B cell (primary cell): ENCODE results near the gene GNA12. TPM values are rescaled to one million over a fixed set of nuclear protein-coding genes. Genes with fewer than 3 reads are reported as not detected.

ENCODE experiments used
- ATAC-seq: fragments of 200-7000 bp; cut with Tn5 transposase; one replicate; pipeline ENCODE4 v1.10.0; 2021; ENCODE audit warnings: low read depth, mild to moderate bottlenecking, moderate number of reproducible peaks, moderate library complexity
- CTCF ChIA-PET: fragments of 350-600 bp; sonication (Branson Sonifier 250); formaldehyde crosslinking; loops from one replicate; lab custom pipeline; 2021; ENCODE audit warnings: antibody characterized with exemption, inconsistent platforms; lab: Charles Lee
- POLR2A ChIA-PET: fragments of 350-600 bp; sonication (Branson Sonifier 250); formaldehyde crosslinking; loops from one replicate; lab custom pipeline; 2021; ENCODE audit warnings: antibody characterized with exemption; lab: Charles Lee
- DNase-seq: peaks from one replicate; pipeline ENCODE4 v3.0.0; 2013
- H2AFZ ChIP-seq: 2 replicates; pipeline ENCODE4 v1.6.1; 2012; ENCODE audit warnings: mild to moderate bottlenecking, low read depth, low read length; ENCODE audit not compliant: insufficient read depth, poor library complexity, severe bottlenecking
- H3K27ac ChIP-seq, 2 donors: 1 replicate in 1 of 2; 2 replicates in 1 of 2; pipeline ENCODE4 v1.5.1; 2012 to 2013; ENCODE audit warnings: low read length in 2 of 2, mild to moderate bottlenecking in 2 of 2, moderate library complexity in 1 of 2
- H3K27me3 ChIP-seq, 4 experiments: fragments of 200-600 bp in 1 of 4; sonication (generic) in 1 of 4; replicated peaks in 1 of 4; 1 replicate in 2 of 4; 2 replicates in 2 of 4; pipeline versions ENCODE4 v1.6.1 to v1.7.0; 2013 to 2016; ENCODE audit warnings: low read length in 3 of 4, mild to moderate bottlenecking in 2 of 4, mixed read lengths in 1 of 4, moderate library complexity in 1 of 4; ENCODE audit not compliant: insufficient read depth in 4 of 4, control insufficient read depth in 3 of 4; ENCODE audit errors: control extremely low read depth in 1 of 4
- H3K36me3 ChIP-seq, 2 experiments: replicated peaks in 1 of 2; 1 replicate in 1 of 2; 2 replicates in 1 of 2; pipeline versions ENCODE4 v1.6.1 to v1.7.1; 2013; ENCODE audit warnings: low read length in 1 of 2; ENCODE audit not compliant: insufficient read depth in 2 of 2, control insufficient read depth in 1 of 2; ENCODE audit errors: control extremely low read depth in 1 of 2, extremely low read depth in 1 of 2
- H3K4me1 ChIP-seq, 2 donors: fragments of 200-600 bp in 1 of 2; sonication (generic) in 1 of 2; 1 replicate in 1 of 2; 2 replicates in 1 of 2; pipeline versions ENCODE4 v1.5.1 to v1.6.1; 2013 to 2017; ENCODE audit warnings: low read length in 2 of 2; ENCODE audit not compliant: control insufficient read depth in 2 of 2, insufficient read depth in 2 of 2
- H3K4me2 ChIP-seq: replicated peaks from 2 replicates; pipeline ENCODE3; 2012; ENCODE audit warnings: mild to moderate bottlenecking, low read depth, low read length; ENCODE audit not compliant: poor library complexity, severe bottlenecking
- H3K4me3 ChIP-seq, 5 experiments: fragments of 200-600 bp in 1 of 5; sonication (generic) in 1 of 5; 1 replicate in 3 of 5; 2 replicates in 2 of 5; pipeline versions ENCODE4 v1.5.1 to v1.7.0; 2011 to 2016; ENCODE audit warnings: low read length in 4 of 5, mild to moderate bottlenecking in 4 of 5, low read depth in 2 of 5, control low read depth in 1 of 5, moderate library complexity in 1 of 5; ENCODE audit not compliant: insufficient read depth in 1 of 5; ENCODE audit errors: control extremely low read depth in 1 of 5, extremely low read depth in 1 of 5
- H3K79me2 ChIP-seq: fragments of 200-600 bp; sonication (generic); one replicate; pipeline ENCODE4 v1.6.0; 2016; ENCODE audit warnings: low read length; ENCODE audit not compliant: control insufficient read depth, insufficient read depth
- H3K9ac ChIP-seq: fragments of 200-600 bp; sonication (generic); 2 replicates; pipeline ENCODE4 v1.6.1; 2017; ENCODE audit warnings: mild to moderate bottlenecking, low read length, moderate library complexity
- H3K9me3 ChIP-seq, 3 donors: one replicate each; pipeline versions ENCODE4 v1.6.1 to v1.7.1; 2013; ENCODE audit warnings: low read length in 2 of 3; ENCODE audit not compliant: control insufficient read depth in 2 of 3, insufficient read depth in 1 of 3; ENCODE audit errors: control extremely low read depth in 1 of 3
- H4K20me1 ChIP-seq: 2 replicates; pipeline ENCODE4 v1.6.0; 2012; ENCODE audit warnings: mild to moderate bottlenecking, low read length; ENCODE audit not compliant: insufficient read depth, control insufficient read depth, poor library complexity, severe bottlenecking
- H3K27ac Mint-ChIP-seq: one replicate; pipeline ENCODE4 v1.8.0; 2021; ENCODE audit warnings: mixed read lengths
- H3K27me3 Mint-ChIP-seq: one replicate; pipeline ENCODE4 v1.8.0; 2021; ENCODE audit warnings: mixed read lengths
- H3K4me1 Mint-ChIP-seq: one replicate; pipeline ENCODE4 v1.8.0; 2021; ENCODE audit warnings: mixed read lengths
- H3K4me3 Mint-ChIP-seq: one replicate; pipeline ENCODE4 v1.8.0; 2021; ENCODE audit warnings: mixed read lengths
- H3K9me3 Mint-ChIP-seq: one replicate; pipeline ENCODE4 v1.8.0; 2022; ENCODE audit warnings: mixed read lengths; ENCODE audit not compliant: insufficient read depth
- EZH2 ChIP-seq: IDR thresholded peaks from 2 replicates; pipeline ENCODE4 v1.6.1; 2012; ENCODE audit warnings: borderline replicate concordance, low read depth, mild to moderate bottlenecking, moderate library complexity, low read length; ENCODE audit not compliant: insufficient read depth, poor library complexity, severe bottlenecking
- WGBS: methylation state at CpG from one replicate; pipeline ENCODE4 v1.1.5; 2013; ENCODE audit warnings: missing lambda C conversion rate; ENCODE audit not compliant: insufficient coverage; 5-methylcytosine and 5-hydroxymethylcytosine counted together
- intact Hi-C: fragments of 100-400 bp; cut with micrococcal nuclease; formaldehyde crosslinking; loops from one replicate; pipeline ENCODE4 v1.10.0; 2022
- polyA plus RNA-seq: library from polyadenylated mRNA; depleted of rRNA; stranded (reverse); fragments of >200 nt; gene quantifications from 2 replicates; pipeline ENCODE4 v1.2.3, GENCODE V29; 2012
- total RNA-seq, 2 donors: library from RNA; stranded (reverse); fragments of 120-200 nt in 1 of 2; gene quantifications; 1 replicate in 1 of 2; 2 replicates in 1 of 2; pipeline versions ENCODE4 v1.2.3 to v1.2.4, GENCODE V29; 2013 to 2022
- TF ChIP-seq, protein P1 (sequence below): fragments of 200-600 bp; IDR thresholded peaks from one replicate; pipeline ENCODE4 v1.8.0; 2022; ENCODE audit warnings: antibody characterized with exemption, mild to moderate bottlenecking

Gene GNA12
- total and polyA plus RNA-seq, 2 donors (not counting 1 experiment from before 2014, with no cell fraction given), result 34.6 to 110 TPM

DNA sequence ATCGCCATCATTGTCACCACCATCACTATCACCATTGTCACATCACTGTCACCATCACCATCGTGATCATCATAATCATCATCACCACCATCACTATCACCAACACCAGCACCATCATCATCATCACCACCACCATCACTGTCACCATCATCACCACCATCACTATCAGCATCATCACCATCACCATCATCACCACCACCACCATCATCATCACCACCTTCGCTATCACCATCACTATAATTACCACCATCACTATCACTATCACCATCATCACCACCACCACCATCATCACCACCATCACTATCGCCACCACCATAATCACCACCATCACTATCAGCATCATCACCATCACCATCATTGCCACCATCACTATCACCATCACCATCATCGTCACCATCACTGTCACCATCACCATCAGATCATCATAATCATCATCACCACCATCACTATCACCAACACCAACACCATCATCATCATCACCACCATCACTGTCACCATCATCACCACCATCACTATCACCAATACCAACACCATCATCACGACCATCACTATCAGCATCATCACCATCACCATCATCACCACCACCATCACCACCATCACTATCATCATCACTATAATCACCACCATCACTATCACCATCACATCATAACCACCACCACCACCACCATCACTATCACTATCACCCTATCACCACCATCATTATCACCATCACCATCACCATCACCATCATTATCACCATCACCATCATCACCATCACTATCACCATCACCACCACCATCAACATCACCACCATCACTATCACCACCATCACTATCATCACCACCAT lies 6.0 kb upstream of the GNA12 start:
- CTCF ChIA-PET, result interaction anchor here (1.0 to 2.2 kb wide), 3 partner anchors 15 to 399 kb away, joined by 3 to 9 read pairs (median 3); no protein-coding TSS in a partner anchor
- H3K4me3 Mint-ChIP-seq, result no peak overlapping the region
- H3K27ac ChIP-seq, result no peak overlapping the region
- DNase-seq, result no peak
- H3K9me3 Mint-ChIP-seq, result no peaks in the 10 kb centered on the region
- POLR2A ChIA-PET, result no interaction called here
- no peak overlapping the region for H2AFZ ChIP-seq
- H3K4me1 ChIP-seq, result no peaks in the 10 kb centered on the region
- no peaks in the 10 kb centered on the region for H3K27me3 Mint-ChIP-seq
- no peak overlapping the region for H3K4me3 ChIP-seq
- ATAC-seq, result no peak
- no peak overlapping the region for H3K27ac Mint-ChIP-seq
- no peaks in the 10 kb centered on the region for H3K36me3 ChIP-seq
- no peak overlapping the region for H3K4me2 ChIP-seq
- WGBS, result 97% methylated on average over 5 of the region's 6 CpGs
- H3K9ac ChIP-seq, result no peak overlapping the region
- no peaks in the 10 kb centered on the region for H3K9me3 ChIP-seq
- intact Hi-C loops, result no loop called here
- H4K20me1 ChIP-seq, result no peaks in the 10 kb centered on the region
- H3K27me3 ChIP-seq, result no peaks in the 10 kb centered on the region
- TF ChIP-seq, protein P1, sequence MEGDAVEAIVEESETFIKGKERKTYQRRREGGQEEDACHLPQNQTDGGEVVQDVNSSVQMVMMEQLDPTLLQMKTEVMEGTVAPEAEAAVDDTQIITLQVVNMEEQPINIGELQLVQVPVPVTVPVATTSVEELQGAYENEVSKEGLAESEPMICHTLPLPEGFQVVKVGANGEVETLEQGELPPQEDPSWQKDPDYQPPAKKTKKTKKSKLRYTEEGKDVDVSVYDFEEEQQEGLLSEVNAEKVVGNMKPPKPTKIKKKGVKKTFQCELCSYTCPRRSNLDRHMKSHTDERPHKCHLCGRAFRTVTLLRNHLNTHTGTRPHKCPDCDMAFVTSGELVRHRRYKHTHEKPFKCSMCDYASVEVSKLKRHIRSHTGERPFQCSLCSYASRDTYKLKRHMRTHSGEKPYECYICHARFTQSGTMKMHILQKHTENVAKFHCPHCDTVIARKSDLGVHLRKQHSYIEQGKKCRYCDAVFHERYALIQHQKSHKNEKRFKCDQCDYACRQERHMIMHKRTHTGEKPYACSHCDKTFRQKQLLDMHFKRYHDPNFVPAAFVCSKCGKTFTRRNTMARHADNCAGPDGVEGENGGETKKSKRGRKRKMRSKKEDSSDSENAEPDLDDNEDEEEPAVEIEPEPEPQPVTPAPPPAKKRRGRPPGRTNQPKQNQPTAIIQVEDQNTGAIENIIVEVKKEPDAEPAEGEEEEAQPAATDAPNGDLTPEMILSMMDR, result no peak
- TF ChIP-seq EZH2, result no peak
- no peaks in the 10 kb centered on the region for H3K79me2 ChIP-seq
- H3K4me1 Mint-ChIP-seq, result peaks cover 21% of the 10 kb centered on the region
